GM12878 (cell line): ENCODE data around the gene MAN1A1. TPM values are rescaled to one million over a fixed set of nuclear protein-coding genes. Genes with fewer than 3 reads are reported as not detected.

Experiments used
- ATAC-seq: fragments of 200-7000 bp; cut with Tn5 transposase; 3 replicates; pipeline ENCODE4 v1.9.1; 2020; ENCODE audit warnings: mild to moderate bottlenecking, moderate library complexity
- BruUV-seq: library from RNA; stranded (reverse); fragments of 400-500 nt; replicated peaks from 2 replicates; lab custom pipeline; 2021; lab: Mats Ljungman, UMichigan
- CTCF ChIA-PET: fragments of 300-600 bp; sonication (Branson Sonifier 250); formaldehyde crosslinking; extraction: SDS; loops from one replicate; lab custom pipeline; 2021; ENCODE audit warnings: inconsistent platforms; lab: Yijun Ruan, JAX
- POLR2A ChIA-PET: fragments of 350-600 bp; formaldehyde crosslinking; extraction: SDS; loops from one replicate; lab custom pipeline; 2021; ENCODE audit warnings: inconsistent platforms; lab: Charles Lee
- RAD21 ChIA-PET: fragments of 300-600 bp; sonication (Branson Sonifier 250); formaldehyde crosslinking; loops from one replicate; lab custom pipeline; 2023; ENCODE audit warnings: antibody characterized with exemption; ENCODE audit not compliant: unreplicated experiment; lab: Charles Lee
- SMC1A ChIA-PET: fragments of 300-600 bp; sonication (Branson Sonifier 250); formaldehyde crosslinking; loops from one replicate; lab custom pipeline; 2023; ENCODE audit not compliant: unreplicated experiment, uncharacterized antibody; lab: Charles Lee
- DNase-seq: peaks from one replicate; pipeline ENCODE4 v3.0.0-alpha.2; 2011; ENCODE audit warnings: low read depth, low spot score
- FAIRE-seq: peaks from 3 replicates; lab custom pipeline; 2011; peaks lifted over from hg19 to GRCh38; lab: Jason Lieb, UNC
- H2AFZ ChIP-seq: 2 replicates; pipeline ENCODE4 v1.6.0; 2011; ENCODE audit warnings: low read depth, low read length, control low read depth; ENCODE audit not compliant: control insufficient read depth
- H3K27ac ChIP-seq: 2 replicates; pipeline ENCODE4 v1.5.1; 2011; ENCODE audit warnings: control low read depth; ENCODE audit not compliant: control insufficient read depth, insufficient read depth
- H3K27me3 ChIP-seq, 2 experiments: replicated peaks in 1 of 2; 2 replicates each; pipeline versions ENCODE4 v1.6.0 to v1.6.1; 2011; ENCODE audit warnings: low read length in 1 of 2; ENCODE audit not compliant: control insufficient read depth in 2 of 2, insufficient read depth in 2 of 2
- H3K36me3 ChIP-seq, 2 experiments: 2 replicates each; pipeline ENCODE4 v1.5.1; 2011; ENCODE audit warnings: low read length in 1 of 2; ENCODE audit not compliant: control insufficient read depth in 2 of 2, insufficient read depth in 2 of 2
- H3K4me1 ChIP-seq: 2 replicates; pipeline ENCODE4 v1.6.1; 2011; ENCODE audit warnings: mild to moderate bottlenecking, low read length, moderate library complexity, mixed read lengths; ENCODE audit not compliant: control insufficient read depth, insufficient read depth
- H3K4me2 ChIP-seq: 2 replicates; pipeline ENCODE4 v1.6.0; 2011; ENCODE audit warnings: control low read depth; ENCODE audit not compliant: control insufficient read depth, insufficient read depth
- H3K4me3 ChIP-seq: fragments of 200-600 bp; sonication (generic); 2 replicates; pipeline ENCODE4 v1.5.1; 2016
- H3K79me2 ChIP-seq: 2 replicates; pipeline ENCODE4 v1.6.0; 2011; ENCODE audit warnings: low read length; ENCODE audit not compliant: control insufficient read depth, insufficient read depth
- H3K9ac ChIP-seq: 2 replicates; pipeline ENCODE4 v1.8.0; 2011; ENCODE audit warnings: low read length, control low read depth, mixed read lengths; ENCODE audit not compliant: control insufficient read depth, insufficient read depth
- H3K9me3 ChIP-seq: replicated peaks from 3 replicates; pipeline ENCODE4 v1.5.1; 2011; ENCODE audit warnings: mild to moderate bottlenecking, low read length; ENCODE audit not compliant: control insufficient read depth, insufficient read depth
- H4K20me1 ChIP-seq: 2 replicates; pipeline ENCODE4 v1.6.0; 2011; ENCODE audit not compliant: control insufficient read depth, insufficient read depth
- ATF7 ChIP-seq: fragments of 450-650 bp; IDR thresholded peaks from 2 replicates; pipeline ENCODE4 v1.6.1; 2016; ENCODE audit warnings: low read depth, mild to moderate bottlenecking
- CREB1 ChIP-seq: IDR thresholded peaks from 2 replicates; pipeline ENCODE4 v1.6.1; 2012; ENCODE audit warnings: low read depth, mild to moderate bottlenecking, inconsistent platforms
- DPF2 ChIP-seq: fragments of 450-650 bp; IDR thresholded peaks from 2 replicates; pipeline ENCODE4 v1.6.1; 2017; ENCODE audit warnings: mild to moderate bottlenecking
- E4F1 ChIP-seq: fragments of 450-650 bp; IDR thresholded peaks from 2 replicates; pipeline ENCODE4 v1.6.1; 2018; ENCODE audit warnings: borderline replicate concordance, mild to moderate bottlenecking; ENCODE audit not compliant: partially characterized antibody
- NBN ChIP-seq: fragments of 450-650 bp; IDR thresholded peaks from 2 replicates; pipeline ENCODE4 v1.6.1; 2016
- NKRF ChIP-seq: fragments of 450-650 bp; conservative IDR thresholded peaks from 2 replicates; pipeline ENCODE4 v1.6.1; 2017; ENCODE audit warnings: mild to moderate bottlenecking, moderate library complexity
- RELA ChIP-seq: fragments of 450-650 bp; IDR thresholded peaks from 2 replicates; pipeline ENCODE4 v1.8.0; 2014; ENCODE audit warnings: borderline replicate concordance; ENCODE audit not compliant: partially characterized antibody
- SREBF2 ChIP-seq: IDR thresholded peaks from 2 replicates; pipeline ENCODE4 v1.6.1; 2012; ENCODE audit warnings: mild to moderate bottlenecking, low read length
- STAT3 ChIP-seq: IDR thresholded peaks from 2 replicates; pipeline ENCODE4 v1.6.1; 2011; ENCODE audit warnings: low read depth, low read length, improper control_type of control experiment
- USF2 ChIP-seq: IDR thresholded peaks from 2 replicates; pipeline ENCODE4 v1.6.1; 2011; ENCODE audit warnings: low read depth, low read length, improper control_type of control experiment, borderline replicate concordance
- YY1 ChIP-seq: IDR thresholded peaks from 2 replicates; pipeline ENCODE4 v1.6.1; 2011; ENCODE audit warnings: low read depth, mild to moderate bottlenecking, low read length
- WGBS: methylation state at CpG from one replicate; pipeline ENCODE4 v1.1.6; 2016; ENCODE audit warnings: low lambda C conversion rate; ENCODE audit not compliant: insufficient replicate concordance, insufficient coverage; ENCODE audit errors: missing lambda C conversion rate; 5-methylcytosine and 5-hydroxymethylcytosine counted together
- in situ Hi-C: fragments of 300-500 bp; cut with MboI; formaldehyde crosslinking; loops from 9 replicates; pipeline ENCODE4 v1.14.3; 2018; ENCODE audit warnings: mixed read lengths
- intact Hi-C: fragments of 100-400 bp; cut with micrococcal nuclease; formaldehyde crosslinking; loops from one replicate; pipeline ENCODE4 v1.14.2; 2022; ENCODE audit not compliant: unreplicated experiment
- polyA plus RNA-seq, 11 experiments: library from polyadenylated mRNA; depleted of rRNA in 4 of 11; unstranded in 6 of 11; stranded (reverse) in 5 of 11; fragments of >200 nt; fragmentation: Nextera tagmentation in 4 of 11; fragmentation: Illumina TruSeq in 1 of 11; extraction: Ambion mirVana in 4 of 11; extraction: Trizol in 1 of 11; gene quantifications; 1 replicate in 1 of 11; 2 replicates in 10 of 11; pipeline versions ENCODE4 v1.2.1 to v1.2.3, GENCODE V29; 2011 to 2016; ENCODE audit warnings: inconsistent platforms in 2 of 11, missing spikeins in 2 of 11, low read depth in 1 of 11
- total RNA-seq, 4 experiments: library from RNA; depleted of rRNA in 3 of 4; stranded (reverse); fragments of >200 nt in 3 of 4; fragmentation: Illumina TruSeq in 1 of 4; extraction: Trizol in 1 of 4; gene quantifications; 2 replicates each; pipeline versions ENCODE4 v1.2.1 to v1.2.3, GENCODE V29; 2013 to 2021

MAN1A1 gene
- total and polyA plus RNA-seq, 10 of the 15 experiments (the other 5 are each of a cell fraction or from before 2014, with no cell fraction given), result 5.4 to 28.1 (median 19.5) TPM

GRCh38 chr6:119247504-119247903 is 102.1 kb downstream of the MAN1A1 start (continued):
- no peak for TF ChIP-seq USF2
- TF ChIP-seq YY1, result no peak

- no peaks in the 10 kb centered on the region for H4K20me1 ChIP-seq
- no peak for DNase-seq
- no peak overlapping the region for H3K4me3 ChIP-seq
- intact Hi-C loops, result no loop called here
- ChIA-PET RAD21 (interaction anchor here (0.6 to 0.7 kb wide), 2 partner anchors 92 to 114 kb away, joined by 3 to 4 read pairs; no protein-coding TSS in a partner anchor), SMC1A (interaction anchor here (0.6 to 3.3 kb wide), 4 partner anchors 14 to 102 kb away, joined by 3 to 13 read pairs (median 4); no protein-coding TSS in a partner anchor), POLR2A (no interaction called here), CTCF (interaction anchor here (1.4 to 1.7 kb wide), 2 partner anchors 8 to 19 kb away, joined by 3 to 5 read pairs; no protein-coding TSS in a partner anchor)
- H3K4me1 ChIP-seq, result no peaks in the 10 kb centered on the region
- no peak overlapping the region for H3K27ac ChIP-seq
- H3K27me3 ChIP-seq, result no peaks in the 10 kb centered on the region
- no peaks in the 10 kb centered on the region for H3K9me3 ChIP-seq
- H3K4me2 ChIP-seq, result no peak overlapping the region
- no peak for TF ChIP-seq STAT3
- TF ChIP-seq SREBF2, result no peak
- TF ChIP-seq RELA, result no peak
- no peak for TF ChIP-seq DPF2
- TF ChIP-seq ATF7, result no peak
- no peak for TF ChIP-seq E4F1
- no peak for TF ChIP-seq NBN
- no peak for TF ChIP-seq CREB1
- no peak for TF ChIP-seq NKRF
- no peak for FAIRE-seq
- BruUV-seq, result no TSS peak
- no peak overlapping the region for H2AFZ ChIP-seq
- WGBS, result 98% methylated on average over 2 of the region's 2 CpGs
- in situ Hi-C loops, result no loop called here
- H3K36me3 ChIP-seq, result no peaks in the 10 kb centered on the region
- no peak overlapping the region for H3K9ac ChIP-seq
- no peaks in the 10 kb centered on the region for H3K79me2 ChIP-seq
- ATAC-seq, result no peak
Observed at GRCh38 chr6:119243657-119244056, 105.9 kb downstream of the MAN1A1 start.
